GM23338 (cell line): ENCODE measurements around the gene ROBO1. TPM values are rescaled to one million over a fixed set of nuclear protein-coding genes. Genes with fewer than 3 reads are reported as not detected.
A peak's percentile ranks its signal among the peaks of the same experiment; 100 is the strongest.

Experiments used
- ATAC-seq: fragments of 200-7000 bp; cut with Tn5 transposase; 3 replicates; pipeline ENCODE4 v1.9.1; 2020
- DNase-seq: peaks from one replicate; pipeline ENCODE4 v3.0.0-alpha.2; 2015; ENCODE audit warnings: low spot score
- H2AFZ ChIP-seq: fragments of 200-600 bp; sonication (generic); 2 replicates; pipeline ENCODE4 v1.8.0; 2016; ENCODE audit warnings: antibody characterized with exemption, mild to moderate bottlenecking, moderate library complexity
- H3F3A ChIP-seq: fragments of 200-600 bp; sonication (generic); replicated peaks from 2 replicates; pipeline ENCODE4 v1.8.0; 2017; ENCODE audit warnings: antibody characterized with exemption, mixed run types, low read depth
- H3K27ac ChIP-seq: fragments of 200-600 bp; sonication (generic); 2 replicates; pipeline ENCODE4 v1.6.1; 2016; ENCODE audit warnings: low read depth
- H3K27me3 ChIP-seq: fragments of 200-600 bp; sonication (generic); 2 replicates; pipeline ENCODE4 v1.8.0; 2016; ENCODE audit warnings: mild to moderate bottlenecking, mixed run types, moderate library complexity; ENCODE audit not compliant: insufficient read depth
- H3K36me3 ChIP-seq: fragments of 200-600 bp; sonication (generic); 2 replicates; pipeline ENCODE4 v1.8.0; 2016; ENCODE audit warnings: mild to moderate bottlenecking; ENCODE audit not compliant: insufficient read depth
- H3K4me1 ChIP-seq: fragments of 200-600 bp; sonication (generic); 2 replicates; pipeline ENCODE4 v1.8.0; 2016; ENCODE audit warnings: mild to moderate bottlenecking, moderate library complexity; ENCODE audit not compliant: insufficient read depth
- H3K4me2 ChIP-seq: fragments of 200-600 bp; sonication (generic); 2 replicates; pipeline ENCODE4 v1.7.1; 2017; ENCODE audit warnings: mixed run types
- H3K4me3 ChIP-seq: fragments of 200-600 bp; sonication (generic); 2 replicates; pipeline ENCODE4 v1.6.1; 2016; ENCODE audit warnings: mixed run types
- H3K79me2 ChIP-seq: fragments of 200-600 bp; sonication (generic); replicated peaks from 2 replicates; pipeline ENCODE4 v1.8.0; 2017; ENCODE audit warnings: mild to moderate bottlenecking; ENCODE audit not compliant: insufficient read depth
- H3K9me2 ChIP-seq: fragments of 200-600 bp; sonication (generic); 2 replicates; pipeline ENCODE4 v1.8.0; 2017; ENCODE audit not compliant: insufficient read depth
- H4K20me1 ChIP-seq: fragments of 200-600 bp; sonication (generic); replicated peaks from 2 replicates; pipeline ENCODE4 v1.8.0; 2017; ENCODE audit warnings: mild to moderate bottlenecking; ENCODE audit not compliant: insufficient read depth
- H3K27ac Mint-ChIP-seq: 2 replicates; pipeline ENCODE4 v1.8.0; 2020; ENCODE audit warnings: inconsistent platforms, mild to moderate bottlenecking, moderate library complexity, mixed read lengths
- H3K27me3 Mint-ChIP-seq: 3 replicates; pipeline ENCODE4 v1.8.0; 2022; ENCODE audit warnings: low read depth, mild to moderate bottlenecking, moderate library complexity, mixed read lengths, inconsistent platforms; ENCODE audit not compliant: insufficient read depth, poor library complexity
- H3K36me3 Mint-ChIP-seq: 3 replicates; pipeline ENCODE4 v1.8.0; 2021; ENCODE audit warnings: low read depth, mild to moderate bottlenecking, inconsistent platforms, moderate library complexity, mixed read lengths
- H3K4me1 Mint-ChIP-seq: 3 replicates; pipeline ENCODE4 v1.8.0; 2020; ENCODE audit warnings: mild to moderate bottlenecking, inconsistent platforms, mixed read lengths
- H3K4me3 Mint-ChIP-seq: 3 replicates; pipeline ENCODE4 v1.8.0; 2021; ENCODE audit warnings: moderate library complexity, mild to moderate bottlenecking, inconsistent platforms, mixed read lengths
- H3K9me3 Mint-ChIP-seq: 3 replicates; pipeline ENCODE4 v1.8.0; 2020; ENCODE audit warnings: moderate library complexity, mild to moderate bottlenecking, inconsistent platforms, mixed read lengths
- CREB1 ChIP-seq: fragments of 250-450 bp; sonication (Bioruptor Pico); IDR thresholded peaks from 2 replicates; pipeline ENCODE4 v1.5.0; 2020; ENCODE audit warnings: low read depth, mild to moderate bottlenecking, moderate library complexity
- EZH2 ChIP-seq: fragments of 200-600 bp; sonication (generic); IDR thresholded peaks from one replicate; pipeline ENCODE4 v1.8.0; 2017; ENCODE audit warnings: antibody characterized with exemption, mild to moderate bottlenecking, low read depth; ENCODE audit not compliant: unreplicated experiment
- EZH2phosphoT487 ChIP-seq: fragments of 200-600 bp; sonication (generic); IDR thresholded peaks from one replicate; pipeline ENCODE4 v1.8.1; 2018; ENCODE audit warnings: antibody characterized with exemption; ENCODE audit not compliant: unreplicated experiment
- JUNB ChIP-seq: IDR thresholded peaks from one replicate; pipeline ENCODE4 v1.6.1; 2016; ENCODE audit warnings: antibody characterized with exemption; ENCODE audit not compliant: unreplicated experiment
- NANOG ChIP-seq: IDR thresholded peaks from 2 replicates; pipeline ENCODE4 v1.6.1; 2016; ENCODE audit warnings: antibody characterized with exemption, borderline replicate concordance
- REST ChIP-seq: IDR thresholded peaks from one replicate; pipeline ENCODE4 v1.6.1; 2018; ENCODE audit warnings: antibody characterized with exemption; ENCODE audit not compliant: unreplicated experiment
- ZNF114 ChIP-seq: fragments of 250-450 bp; sonication (Bioruptor Pico); IDR thresholded peaks from 2 replicates; pipeline ENCODE4 v1.5.0; 2020; ENCODE audit warnings: mild to moderate bottlenecking, moderate library complexity
- ZNF331 ChIP-seq: fragments of 250-450 bp; sonication (Bioruptor Pico); IDR thresholded peaks from 2 replicates; pipeline ENCODE4 v1.5.0; 2020; ENCODE audit warnings: low read depth, mild to moderate bottlenecking, moderate library complexity
- ZNF462 ChIP-seq: fragments of 250-450 bp; sonication (Bioruptor Pico); IDR thresholded peaks from 2 replicates; pipeline ENCODE4 v1.5.0; 2020; ENCODE audit warnings: mild to moderate bottlenecking, moderate library complexity
- polyA plus RNA-seq: library from polyadenylated mRNA; unstranded; fragments of >200 nt; fragmentation: Nextera tagmentation; extraction: Ambion mirVana; gene quantifications from 2 replicates; pipeline ENCODE4 v1.2.1, GENCODE V29; 2016
- total RNA-seq: library from RNA; depleted of rRNA; stranded (reverse); fragments of >200 nt; shearing (Covaris generic); gene quantifications from 2 replicates; pipeline ENCODE4 v1.2.3, GENCODE V29; 2014
- TF ChIP-seq, protein P1 (sequence below), 2 experiments: fragments of 200-600 bp in 1 of 2; sonication (generic) in 1 of 2; conservative IDR thresholded peaks; 2 replicates each; pipeline versions ENCODE4 v1.5.1 to v1.6.1; 2016 to 2017; ENCODE audit warnings: antibody characterized with exemption in 2 of 2, low read depth in 2 of 2, mild to moderate bottlenecking in 2 of 2, moderate library complexity in 1 of 2

The ROBO1 gene
- total and polyA plus RNA-seq, 2 experiments from 2014 or later = 19.2 to 78.3 TPM

DNA sequence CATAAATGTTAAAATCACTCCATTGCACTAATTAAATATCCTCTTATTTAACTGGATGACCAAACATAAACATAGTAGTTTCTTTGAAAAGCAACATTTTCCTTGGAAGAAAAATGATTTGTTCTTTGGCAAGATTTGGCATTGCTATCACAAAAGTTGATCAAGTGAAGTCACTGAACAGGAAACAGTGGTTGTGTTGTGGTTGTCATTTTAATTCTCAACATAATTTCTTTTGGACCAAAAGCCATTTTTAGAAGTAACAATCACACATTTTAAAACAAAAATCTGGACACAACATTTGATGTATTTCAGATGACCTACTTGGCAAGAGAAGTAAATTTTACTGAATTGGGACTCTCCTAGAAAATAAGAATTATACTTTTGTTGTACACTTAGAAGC is 872.3 kb downstream of the ROBO1 start (continued):
- no peak for TF ChIP-seq REST

DNA sequence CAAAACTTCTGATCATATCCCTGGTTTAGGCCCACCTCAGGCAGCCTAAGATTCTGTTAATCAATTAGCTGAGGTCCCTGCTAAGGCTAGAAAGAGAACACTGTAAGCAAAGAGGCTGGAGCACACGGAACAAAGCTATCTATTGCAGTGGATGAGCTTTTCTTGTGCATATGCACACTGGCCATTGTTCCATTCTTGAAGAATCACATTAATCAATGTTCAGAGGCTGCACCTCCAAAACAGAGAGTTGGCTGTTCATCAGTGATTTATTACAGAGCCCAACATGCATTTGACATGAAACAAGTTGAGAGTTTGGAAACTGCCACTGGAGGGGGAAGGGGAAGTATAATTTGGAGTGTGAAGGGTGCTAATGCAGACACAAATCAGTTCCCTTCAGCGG is 873.0 kb downstream of the ROBO1 start:
- Mint-ChIP-seq H3K27ac (peak overlapping the region; percentile 68), H3K36me3 (no peaks in the 10 kb centered on the region), H3K4me1 (peaks cover 34% of the 10 kb centered on the region), H3K27me3 (no peaks in the 10 kb centered on the region), H3K4me3 (no peak overlapping the region), H3K9me3 (no peaks in the 10 kb centered on the region)
- H3K27ac ChIP-seq = no peak overlapping the region
- 0 out of 2 replicates have a peak overlapping the region, but pooled peaks have one; percentile 3 for H3K4me2 ChIP-seq
- H3K4me1 ChIP-seq = peaks cover 26% of the 10 kb centered on the region
- H3K9me2 ChIP-seq = no peaks in the 10 kb centered on the region
- peak; percentile 67 for ATAC-seq
- no peak overlapping the region for H2AFZ ChIP-seq
- H3K27me3 ChIP-seq = no peaks in the 10 kb centered on the region
- H3K79me2 ChIP-seq = peaks cover 20% of the 10 kb centered on the region
- no peaks in the 10 kb centered on the region for H3K36me3 ChIP-seq
- no peaks in the 10 kb centered on the region for H4K20me1 ChIP-seq
- no peaks in the 10 kb centered on the region for H3F3A ChIP-seq
- H3K4me3 ChIP-seq = no peak overlapping the region
- no peak for DNase-seq
- TF ChIP-seq JUNB = no peak
- TF ChIP-seq EZH2phosphoT487 = no peak
- TF ChIP-seq ZNF331 (CRISPR knock-in tag) = no peak
- TF ChIP-seq REST = no peak
- no peak for TF ChIP-seq CREB1 (CRISPR knock-in tag)
- TF ChIP-seq, protein P1, sequence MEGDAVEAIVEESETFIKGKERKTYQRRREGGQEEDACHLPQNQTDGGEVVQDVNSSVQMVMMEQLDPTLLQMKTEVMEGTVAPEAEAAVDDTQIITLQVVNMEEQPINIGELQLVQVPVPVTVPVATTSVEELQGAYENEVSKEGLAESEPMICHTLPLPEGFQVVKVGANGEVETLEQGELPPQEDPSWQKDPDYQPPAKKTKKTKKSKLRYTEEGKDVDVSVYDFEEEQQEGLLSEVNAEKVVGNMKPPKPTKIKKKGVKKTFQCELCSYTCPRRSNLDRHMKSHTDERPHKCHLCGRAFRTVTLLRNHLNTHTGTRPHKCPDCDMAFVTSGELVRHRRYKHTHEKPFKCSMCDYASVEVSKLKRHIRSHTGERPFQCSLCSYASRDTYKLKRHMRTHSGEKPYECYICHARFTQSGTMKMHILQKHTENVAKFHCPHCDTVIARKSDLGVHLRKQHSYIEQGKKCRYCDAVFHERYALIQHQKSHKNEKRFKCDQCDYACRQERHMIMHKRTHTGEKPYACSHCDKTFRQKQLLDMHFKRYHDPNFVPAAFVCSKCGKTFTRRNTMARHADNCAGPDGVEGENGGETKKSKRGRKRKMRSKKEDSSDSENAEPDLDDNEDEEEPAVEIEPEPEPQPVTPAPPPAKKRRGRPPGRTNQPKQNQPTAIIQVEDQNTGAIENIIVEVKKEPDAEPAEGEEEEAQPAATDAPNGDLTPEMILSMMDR (conservative IDR thresholded peaks at IDR 0.05; ENCODE audit: low read depth in 2 of 2) = no peak
- TF ChIP-seq EZH2 = no peak
- no peak for TF ChIP-seq ZNF462
- no peak for TF ChIP-seq NANOG
- no peak for TF ChIP-seq ZNF114
